Activated T-cell treated with anti-CD3 and anti-CD28 coated beads, Interleukin-2, amount 50 U/mL, for 48 hours (primary cell): ENCODE measurements around the gene TRPV4.
A peak's percentile ranks its signal among the peaks of the same experiment; 100 is the strongest.
"Not testable (repeated sequence)": the region's sequence is repeated elsewhere in the genome, so short reads cannot be mapped to it uniquely, and the experiment has no call there.

ENCODE experiments used
- DNase-seq, 2 experiments: peaks; one replicate each; pipeline ENCODE4 v3.0.0-alpha.2; 2020

Gene TRPV4

GRCh38 chr12:109833307-109834189 lies at the start of gene TRPV4:
Gene TRPV4, minus strand, starts transcription at chr12:109833398. Its CDS starts 18,602 bp downstream, at chr12:109814796.
- DNase-seq: no peak

GRCh38 chr12:109881752-109882151 lies 48.6 kb upstream of the TRPV4 start:
- no peak for DNase-seq

DNA sequence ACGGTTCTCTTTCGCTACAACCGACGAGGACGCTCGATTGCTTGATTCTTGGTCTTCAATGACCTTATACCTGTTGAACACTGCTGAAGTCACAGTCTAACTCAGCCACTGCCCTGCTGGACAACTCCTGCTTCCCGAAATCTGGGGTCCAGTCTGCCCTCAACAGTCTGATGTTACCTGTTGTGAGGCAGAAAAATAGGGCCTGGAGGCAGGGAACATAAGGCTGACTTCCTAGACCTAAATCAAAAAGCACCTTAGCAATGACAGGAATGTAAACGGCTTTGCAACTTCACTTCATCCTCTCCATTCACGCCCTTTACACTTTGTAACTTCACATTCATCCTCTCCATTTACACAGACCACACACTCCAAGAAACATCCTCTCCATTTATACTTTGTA lies 47.7 kb upstream of the TRPV4 start:
- DNase-seq: no peak

GRCh38 chr12:109880043-109880931 lies 47.1 kb upstream of the TRPV4 start, which contains the start of gene GLTP:
Gene GLTP, minus strand, starts transcription at chr12:109880541. Its CDS starts 167 bp downstream, at chr12:109880374.
- peak; percentile 88 to 93 for DNase-seq

GRCh38 chr12:109879351-109880042 lies 46.3 kb upstream of the TRPV4 start:
- no peak for DNase-seq

DNA sequence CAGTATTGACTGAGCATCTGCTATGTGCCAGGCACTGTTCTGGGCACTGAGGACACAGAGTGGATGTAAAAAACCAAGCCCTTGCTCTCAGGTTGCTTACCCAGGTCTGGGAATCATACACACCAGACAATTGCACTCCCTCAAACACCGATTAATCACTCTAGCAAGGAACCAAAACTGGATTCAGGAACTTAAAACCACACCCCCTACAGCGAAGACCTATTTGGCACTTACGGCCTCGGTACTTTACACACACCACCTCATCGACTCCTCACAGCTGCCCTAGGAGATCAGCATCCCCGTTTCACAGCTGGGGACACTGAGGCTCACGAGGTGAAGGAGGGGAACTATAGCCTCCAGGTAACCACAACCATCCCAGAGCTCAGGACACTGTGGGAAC lies 45.6 kb upstream of the TRPV4 start:
- DNase-seq: no peak

- no peak for DNase-seq
Measured at GRCh38 chr12:109878247-109878625, 45.0 kb upstream of the TRPV4 start.

DNA sequence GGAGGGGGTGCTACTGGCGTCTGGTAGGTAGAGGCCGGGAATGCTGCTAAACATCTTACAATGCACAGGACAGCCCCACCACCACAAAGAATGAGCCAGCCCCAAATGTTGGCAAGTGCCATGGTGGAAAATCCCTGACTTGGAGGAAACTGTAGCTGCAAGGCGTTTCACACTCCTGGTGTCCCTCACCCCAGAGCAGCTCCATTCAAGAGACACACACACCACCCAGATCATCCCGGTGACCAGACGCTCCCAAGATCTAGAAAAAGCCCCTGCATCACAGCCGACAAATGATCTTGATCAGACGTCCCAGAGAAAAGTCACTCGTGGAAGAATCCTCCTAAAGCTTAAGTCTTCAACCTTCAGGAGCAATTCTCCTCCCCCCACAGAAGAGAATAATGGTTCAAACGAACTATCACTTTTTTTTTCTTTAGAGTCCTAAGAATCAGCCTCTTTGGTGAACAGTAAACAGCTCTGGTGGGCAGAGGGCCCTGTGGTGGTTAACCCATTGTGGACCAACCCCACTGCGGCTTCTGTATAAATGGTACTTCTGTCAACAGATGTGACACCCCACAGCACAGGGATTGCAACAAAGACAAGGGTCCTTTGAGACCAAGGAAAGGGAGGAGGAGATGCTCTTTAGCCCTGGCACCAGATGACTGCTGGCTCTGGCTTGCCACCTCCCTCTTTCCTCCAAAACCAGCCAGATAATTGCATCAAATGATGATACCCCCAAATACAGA lies 44.5 kb upstream of the TRPV4 start:
- DNase-seq: no peak

GRCh38 chr12:109876406-109876805 lies 43.2 kb upstream of the TRPV4 start:
- no peak for DNase-seq

DNA sequence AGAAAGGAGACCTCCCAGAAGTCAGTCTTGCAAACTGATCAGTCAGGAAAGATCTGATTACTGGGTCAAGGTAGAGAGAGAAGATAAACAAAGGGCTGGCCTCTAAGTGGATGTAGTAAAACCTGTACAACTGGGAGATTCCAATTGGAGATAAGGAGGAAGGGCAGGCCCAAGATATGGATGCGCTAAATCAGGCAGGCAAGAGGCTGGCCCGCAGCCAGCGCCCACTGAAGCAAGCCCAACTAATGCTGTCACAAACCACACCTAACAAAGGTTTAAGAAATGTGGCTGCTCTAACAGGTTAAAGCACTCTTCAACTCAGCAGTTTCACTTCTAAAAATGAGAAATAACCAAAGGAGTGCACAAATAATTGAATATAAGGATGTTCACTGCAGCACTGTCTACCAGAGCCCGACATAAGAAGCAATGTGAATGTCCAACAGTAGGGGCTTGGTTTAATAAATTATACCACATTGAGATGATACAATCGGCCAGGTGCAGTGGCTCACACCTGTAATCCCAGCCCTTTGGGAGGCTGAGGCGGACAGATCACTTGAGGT lies 42.5 kb upstream of the TRPV4 start:
- no peak for DNase-seq

DNA sequence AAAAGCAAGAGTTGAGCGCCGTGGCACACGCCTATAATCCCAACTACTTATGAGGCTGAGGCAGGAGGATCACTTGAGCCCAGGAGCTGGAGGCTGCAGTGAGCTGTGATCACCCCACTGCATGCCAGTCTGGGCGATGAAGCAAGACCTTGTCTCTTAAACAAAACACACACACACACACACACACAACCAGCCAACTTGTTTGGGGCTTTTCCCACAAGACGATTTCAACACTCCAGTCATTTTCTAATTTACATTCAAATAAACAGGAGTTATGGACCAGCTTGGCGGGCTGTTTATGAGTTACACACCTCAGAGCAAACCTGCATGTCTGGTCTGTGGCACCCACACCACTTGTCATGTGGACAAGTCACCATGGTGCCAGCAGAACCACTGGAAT lies 40.5 kb upstream of the TRPV4 start:
- DNase-seq: no peak

GRCh38 chr12:109871668-109872314 lies 38.6 kb upstream of the TRPV4 start:
- no peak for DNase-seq

DNA sequence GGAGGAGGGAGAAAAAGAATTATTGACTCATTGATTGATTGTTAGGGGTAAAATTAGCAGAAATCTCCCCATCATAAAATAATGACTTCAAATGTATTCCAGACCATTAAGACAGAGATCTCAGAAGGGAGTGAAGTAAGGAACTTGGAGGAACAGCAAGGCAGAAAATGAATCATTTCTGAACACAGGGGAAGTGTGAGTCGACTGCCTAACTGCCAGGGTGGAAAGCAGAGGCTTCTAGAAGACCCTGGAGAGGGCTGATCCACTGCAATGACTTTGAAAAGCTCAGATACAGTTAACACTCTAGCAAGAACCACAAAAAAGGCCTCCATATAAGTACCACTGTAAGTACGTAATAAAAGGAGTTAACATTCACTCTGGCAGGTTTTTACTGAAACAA lies 37.5 kb upstream of the TRPV4 start:
- DNase-seq: no peak

- DNase-seq: no peak
Measured at GRCh38 chr12:109868182-109869051, 35.2 kb upstream of the TRPV4 start.

GRCh38 chr12:109864916-109865315 lies 31.7 kb upstream of the TRPV4 start:
- no peak for DNase-seq

GRCh38 chr12:109863847-109864712 lies 30.9 kb upstream of the TRPV4 start:
- no peak for DNase-seq

DNA sequence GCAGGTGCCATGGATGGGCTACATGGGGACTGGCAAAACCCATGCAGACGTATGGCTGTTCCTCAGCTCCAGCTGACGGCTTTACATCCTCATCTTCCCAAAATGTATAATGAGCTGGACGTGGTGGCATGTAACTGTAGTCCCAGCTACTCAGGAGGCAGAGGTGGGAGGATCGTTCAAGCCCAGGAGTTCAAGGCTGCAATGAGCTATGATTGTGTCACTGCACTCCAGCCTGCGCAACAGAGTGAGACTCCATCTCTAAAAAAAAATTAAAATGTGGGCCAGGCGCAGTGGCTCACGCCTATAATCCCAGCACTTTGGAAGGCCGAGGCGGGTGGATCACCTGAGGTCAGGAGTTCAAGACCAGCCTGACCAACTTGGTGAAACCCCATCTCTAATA lies 29.3 kb upstream of the TRPV4 start:
- DNase-seq: not testable (repeated sequence)

DNA sequence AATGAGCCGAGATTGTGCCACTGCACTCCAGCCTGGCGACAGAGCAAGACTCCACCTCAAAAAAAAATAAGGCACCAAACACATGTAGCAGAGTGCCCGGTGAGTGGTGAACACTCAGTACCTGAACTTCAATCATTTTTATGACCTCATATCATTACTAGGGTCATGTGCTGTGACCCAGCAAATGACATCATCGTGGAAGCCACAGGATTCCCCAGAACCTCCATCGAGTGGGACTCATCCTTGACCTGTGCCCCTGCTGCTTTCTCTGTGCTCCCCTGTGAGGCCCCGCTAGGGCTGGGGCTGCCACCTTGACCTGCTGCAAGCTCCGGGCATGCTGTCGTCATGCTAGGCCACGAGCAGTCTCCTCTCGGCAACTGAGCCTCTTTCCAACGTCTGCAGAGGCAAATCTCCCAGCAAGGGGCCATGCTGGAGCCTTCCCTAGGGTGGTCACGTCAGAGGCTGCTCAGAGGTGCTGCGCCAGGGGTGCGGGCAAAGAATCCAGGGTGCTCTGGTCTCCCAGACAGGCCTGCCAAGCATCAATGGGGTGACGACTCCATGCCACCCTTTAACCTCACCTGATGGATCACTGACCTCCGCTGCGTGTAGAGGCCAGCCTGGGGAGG lies 28.6 kb upstream of the TRPV4 start:
- no peak for DNase-seq

DNA sequence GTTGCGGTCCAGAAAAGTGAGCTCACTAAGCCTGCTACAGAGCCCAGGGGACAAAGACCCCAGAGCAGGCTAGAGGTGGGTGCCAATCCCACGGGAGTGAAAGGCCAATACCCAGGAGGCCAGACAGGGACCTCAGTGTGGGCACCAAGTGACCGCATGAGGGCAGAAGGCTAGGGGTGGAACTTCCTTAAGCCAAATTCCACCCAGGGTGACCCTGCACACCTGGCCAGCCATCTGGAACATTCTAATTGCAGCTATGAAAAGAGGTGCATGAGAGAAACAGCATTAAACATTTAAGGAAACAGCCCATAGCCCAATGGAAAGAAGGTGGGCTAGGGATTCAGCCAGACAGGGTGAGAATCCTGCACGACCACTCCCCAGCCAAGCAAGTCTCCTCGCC lies 27.8 kb upstream of the TRPV4 start:
- no peak for DNase-seq
